ENCODE results near the gene STBD1. TPM values are rescaled to one million over a fixed set of nuclear protein-coding genes. Genes with fewer than 3 reads are reported as not detected.
"Not testable (repeated sequence)": the region's sequence is repeated elsewhere in the genome, so short reads cannot be mapped to it uniquely, and the experiment has no call there.

STBD1 gene
- total RNA-seq, 2 donors from 2014 or later = 0.30 TPM; not detected in 1

DNA sequence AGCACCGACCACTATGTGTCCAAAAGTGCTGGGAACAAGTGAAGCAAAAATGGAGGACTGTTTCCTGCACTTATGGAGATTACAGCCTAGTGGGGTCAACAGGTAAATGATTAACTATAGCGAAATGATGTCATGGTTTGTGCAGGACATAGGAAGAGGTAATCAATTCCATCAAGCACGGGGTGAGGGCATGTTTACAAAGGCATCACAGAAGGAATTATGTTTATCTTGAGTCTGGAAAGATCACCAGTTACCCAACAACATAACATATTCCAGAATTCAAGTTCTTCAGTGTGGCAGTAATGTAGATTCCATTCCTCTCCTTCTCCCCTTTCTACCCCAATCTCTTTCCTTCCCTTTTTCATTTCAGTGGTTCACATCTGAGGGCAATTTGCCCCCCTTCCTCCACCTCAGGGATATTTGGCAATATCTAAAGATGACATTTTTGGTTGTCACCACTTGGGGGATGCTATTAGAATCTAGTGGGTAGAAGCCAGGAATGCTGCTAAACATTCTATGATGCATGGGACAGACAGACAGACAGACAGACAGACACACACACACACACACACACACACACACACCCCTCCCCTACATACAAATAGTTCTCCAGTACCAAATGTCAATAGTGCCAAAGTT, 30.9 kb upstream of the STBD1 start:
- Mint-ChIP-seq H3K9me3 (no peaks in the 10 kb centered on the region), H3K36me3 (ENCODE audit: insufficient read depth in 2 of 2) (no peaks in the 10 kb centered on the region)

GRCh38 chr4:76276813-76277212, 29.7 kb upstream of the STBD1 start:
- Mint-ChIP-seq H3K4me3 (no peak overlapping the region), H3K27me3 (ENCODE audit: low read depth) (peaks cover 27% of the 10 kb centered on the region), H3K9me3 (no peaks in the 10 kb centered on the region), H3K27ac (no peak overlapping the region), H3K4me1 (ENCODE audit: low read depth) (no peaks in the 10 kb centered on the region), H3K36me3 (ENCODE audit: insufficient read depth in 2 of 2) (no peaks in the 10 kb centered on the region)
- DNase-seq (no peak), ATAC-seq (replicated peaks in 1 of 2) (no peak)

More for the DNA sequence above, 30.9 kb upstream of the STBD1 start:
- no peaks in the 10 kb centered on the region for H3K4me1 Mint-ChIP-seq (ENCODE audit: low read depth)
- DNase-seq = no peak
- no peak overlapping the region for H3K27ac Mint-ChIP-seq
- H3K4me3 Mint-ChIP-seq = no peak overlapping the region
- peaks cover 31% of the 10 kb centered on the region for H3K27me3 Mint-ChIP-seq (ENCODE audit: low read depth)
- no peak for ATAC-seq (replicated peaks in 1 of 2)

DNA sequence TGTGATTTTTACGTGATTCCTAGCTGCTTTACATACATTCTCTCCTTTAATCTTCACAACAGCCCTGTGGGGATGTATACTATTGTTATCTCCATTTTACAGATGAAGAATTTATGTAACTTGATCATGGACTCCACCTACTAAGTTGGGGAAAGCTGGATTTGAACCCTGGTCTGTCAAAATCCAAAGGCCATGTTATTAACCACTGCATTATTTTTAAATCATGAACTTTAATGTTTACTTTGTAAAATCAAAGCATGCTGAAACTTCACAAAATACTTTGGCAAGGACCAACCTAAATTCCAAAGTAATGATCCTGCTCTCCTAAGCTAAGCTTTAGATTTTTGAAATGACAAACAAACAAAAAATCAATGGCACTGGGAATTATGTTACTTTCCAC, 28.9 kb upstream of the STBD1 start:
- Mint-ChIP-seq H3K36me3 (ENCODE audit: insufficient read depth in 2 of 2) (no peaks in the 10 kb centered on the region), H3K27me3 (ENCODE audit: low read depth) (peaks cover 27% of the 10 kb centered on the region), H3K9me3 (no peaks in the 10 kb centered on the region), H3K4me3 (no peak overlapping the region), H3K4me1 (ENCODE audit: low read depth) (no peaks in the 10 kb centered on the region), H3K27ac (no peak overlapping the region)
- ATAC-seq (replicated peaks in 1 of 2) (no peak), DNase-seq (no peak)

DNA sequence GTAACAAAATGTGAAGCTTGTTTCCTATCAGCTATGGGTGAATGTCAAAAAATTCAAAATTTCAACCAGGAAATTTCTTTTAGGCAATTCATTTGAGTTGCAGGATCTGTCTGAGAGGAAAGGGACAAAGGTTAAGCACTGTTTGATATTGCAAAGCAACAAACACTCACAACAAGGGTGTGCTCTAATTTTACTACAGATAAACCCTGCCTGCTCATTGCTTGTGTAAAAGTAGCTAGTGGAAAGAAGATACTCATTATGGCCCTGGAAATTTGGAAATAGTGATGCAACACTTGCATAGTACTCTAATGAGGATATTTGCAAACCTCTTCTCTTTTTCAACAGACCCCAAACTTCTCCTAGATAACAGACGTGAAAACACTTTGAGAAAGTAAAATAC, 27.9 kb upstream of the STBD1 start:
- Mint-ChIP-seq H3K4me1 (ENCODE audit: low read depth) (no peaks in the 10 kb centered on the region), H3K9me3 (no peaks in the 10 kb centered on the region), H3K4me3 (no peak overlapping the region), H3K27me3 (ENCODE audit: low read depth) (peaks cover 19% of the 10 kb centered on the region), H3K36me3 (ENCODE audit: insufficient read depth in 2 of 2) (no peaks in the 10 kb centered on the region), H3K27ac (no peak overlapping the region)
- DNase-seq = no peak
- no peak for ATAC-seq (replicated peaks in 1 of 2)

DNA sequence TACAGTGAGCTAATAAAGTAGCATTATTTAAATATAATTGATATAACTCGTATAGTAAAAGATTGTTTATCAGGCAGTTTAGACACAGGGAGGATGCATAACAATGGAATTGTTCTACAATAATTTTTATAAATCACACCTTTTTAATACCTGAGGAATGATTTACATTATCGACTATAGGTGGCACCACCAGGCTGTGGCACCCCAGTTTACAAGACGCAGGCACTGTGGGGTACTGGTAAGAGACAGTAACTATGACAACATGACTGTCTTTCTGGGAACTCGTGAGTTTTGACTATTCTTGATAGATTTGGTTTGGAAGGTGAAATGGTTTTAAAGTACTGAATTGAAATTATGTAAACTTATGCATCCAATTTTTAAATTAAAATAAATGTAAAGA, 27.1 kb upstream of the STBD1 start:
- peak in 1 of 2 donors; percentile 39 for ATAC-seq (replicated peaks in 1 of 2)
- H3K4me3 Mint-ChIP-seq = no peak overlapping the region
- H3K36me3 Mint-ChIP-seq (ENCODE audit: insufficient read depth in 2 of 2) = no peaks in the 10 kb centered on the region
- H3K27ac Mint-ChIP-seq = no peak overlapping the region
- H3K27me3 Mint-ChIP-seq (ENCODE audit: low read depth) = peaks cover 18% of the 10 kb centered on the region
- no peak for DNase-seq
- H3K4me1 Mint-ChIP-seq (ENCODE audit: low read depth) = peaks cover 4% of the 10 kb centered on the region
- no peaks in the 10 kb centered on the region for H3K9me3 Mint-ChIP-seq

DNA sequence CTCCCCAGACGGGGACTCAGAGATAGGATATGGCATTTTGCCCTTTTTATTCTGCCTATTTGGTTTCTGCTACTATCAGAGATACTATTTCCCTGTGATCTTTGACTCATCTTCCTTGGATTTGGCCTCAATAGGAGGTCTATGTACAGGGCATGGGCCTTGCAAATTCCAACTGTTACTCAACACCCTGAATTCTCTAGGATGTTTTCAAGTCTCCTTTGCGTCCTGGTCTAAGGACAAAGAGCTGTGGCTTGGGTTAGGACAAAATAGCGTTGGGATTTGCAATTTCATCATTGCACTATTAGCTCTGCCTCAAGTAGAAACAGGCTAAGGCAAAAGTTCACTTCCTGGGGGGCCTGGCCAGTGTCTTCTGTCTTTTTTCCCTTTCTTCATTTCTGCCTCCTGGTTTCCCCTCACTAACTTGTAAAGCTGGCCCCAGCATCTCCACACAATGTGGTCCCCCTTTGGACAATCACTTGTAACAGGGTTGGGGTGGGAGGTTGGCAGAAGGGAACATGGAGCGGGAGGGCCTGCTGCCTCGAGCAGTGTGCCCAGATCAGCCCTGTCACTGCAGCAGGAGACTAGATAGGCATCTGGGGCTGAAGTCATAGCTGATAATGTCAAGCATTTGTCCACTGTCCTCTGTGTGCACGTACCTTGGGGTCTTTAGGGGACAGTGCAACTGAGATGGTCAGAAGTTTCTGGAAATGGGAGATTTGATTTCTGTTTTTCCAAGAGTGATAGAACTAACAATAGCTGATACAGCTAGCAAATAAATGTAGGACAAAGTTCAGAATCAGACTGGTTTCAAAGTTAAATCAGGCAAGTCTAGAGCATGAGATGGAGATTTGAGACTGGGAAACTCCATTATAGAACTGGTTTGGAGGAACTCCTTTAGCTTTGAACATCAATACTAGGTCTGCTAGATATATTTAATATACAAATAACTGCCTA, 25.8 kb upstream of the STBD1 start:
- DNase-seq (no peak), ATAC-seq (replicated peaks in 1 of 2) (no peak)
- Mint-ChIP-seq H3K9me3 (no peaks in the 10 kb centered on the region), H3K4me3 (no peak overlapping the region), H3K27me3 (ENCODE audit: low read depth) (peaks cover 7% of the 10 kb centered on the region), H3K27ac (no peak overlapping the region), H3K4me1 (ENCODE audit: low read depth) (peaks cover 4% of the 10 kb centered on the region), H3K36me3 (ENCODE audit: insufficient read depth in 2 of 2) (no peaks in the 10 kb centered on the region)

DNA sequence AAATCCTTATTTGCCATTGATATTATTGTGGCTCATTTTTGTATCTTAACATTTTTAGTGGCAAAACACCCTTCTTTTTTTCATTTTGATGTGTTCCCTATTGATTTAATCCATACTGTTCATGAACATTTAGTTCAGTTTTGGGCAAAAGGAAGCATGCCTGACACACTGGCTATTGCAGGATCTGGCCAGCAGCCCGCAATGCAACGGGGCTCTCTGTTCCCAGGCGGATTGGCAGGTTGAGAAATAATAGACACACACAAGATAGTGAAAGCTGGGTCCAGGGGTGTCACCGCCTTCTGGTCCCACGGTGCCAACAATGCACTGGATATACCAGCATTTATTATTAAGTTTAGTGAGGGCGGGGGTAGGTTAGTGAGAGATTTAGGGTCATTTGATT, 24.9 kb upstream of the STBD1 start:
- H3K9me3 Mint-ChIP-seq; H3K4me3 Mint-ChIP-seq; H3K36me3 Mint-ChIP-seq (ENCODE audit: insufficient read depth in 2 of 2); H3K4me1 Mint-ChIP-seq (ENCODE audit: low read depth); H3K27ac Mint-ChIP-seq; ATAC-seq (replicated peaks in 1 of 2); H3K27me3 Mint-ChIP-seq (ENCODE audit: low read depth); DNase-seq: not testable (repeated sequence)

DNA sequence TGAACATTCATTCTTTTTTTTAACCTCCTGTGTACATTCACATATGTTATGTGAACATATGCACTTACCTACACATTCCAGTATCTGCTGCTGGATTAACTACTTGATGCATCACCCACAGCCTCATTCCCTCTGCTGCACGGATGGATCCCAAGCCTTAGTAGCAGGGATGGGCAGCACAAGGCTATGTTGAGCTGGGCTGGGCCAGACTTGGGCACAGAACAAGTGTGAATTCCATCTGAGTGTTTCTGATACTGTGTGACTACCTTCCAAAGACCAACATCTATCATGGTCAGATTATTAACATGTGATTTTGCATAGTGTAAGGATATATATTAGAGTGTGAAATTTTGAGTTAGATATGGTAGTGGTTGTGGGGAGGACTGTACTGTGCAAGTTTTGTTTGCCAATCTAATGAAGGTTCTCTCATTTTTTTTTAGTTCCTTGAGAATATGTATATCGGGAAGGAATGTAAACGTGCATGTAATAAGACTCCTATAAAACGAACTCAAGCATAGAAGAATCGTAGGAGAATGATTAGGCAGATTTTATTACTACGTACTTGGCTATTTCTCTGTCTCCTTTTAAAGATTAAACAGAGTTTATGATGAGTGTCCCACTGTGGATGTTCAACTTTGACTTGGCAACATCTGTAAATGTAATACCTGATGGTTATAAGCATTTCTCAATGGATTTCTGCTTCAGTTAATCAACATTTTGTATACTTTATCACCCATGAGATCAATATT, 23.4 kb upstream of the STBD1 start:
- Mint-ChIP-seq H3K36me3 (ENCODE audit: insufficient read depth in 2 of 2) (peaks cover 0 to 5% of the 10 kb centered on the region in 2 donors), H3K9me3 (no peaks in the 10 kb centered on the region), H3K27me3 (ENCODE audit: low read depth) (peaks cover 21% of the 10 kb centered on the region), H3K4me1 (ENCODE audit: low read depth) (peaks cover 4% of the 10 kb centered on the region), H3K27ac (no peak overlapping the region), H3K4me3 (no peak overlapping the region)
- DNase-seq = no peak
- no peak for ATAC-seq (replicated peaks in 1 of 2)

GRCh38 chr4:76283900-76284299, 22.6 kb upstream of the STBD1 start:
- H3K27me3 Mint-ChIP-seq (ENCODE audit: low read depth) = peaks cover 22% of the 10 kb centered on the region
- H3K4me1 Mint-ChIP-seq (ENCODE audit: low read depth) = peaks cover 4% of the 10 kb centered on the region
- H3K4me3 Mint-ChIP-seq = no peak overlapping the region
- peaks cover 0 to 5% of the 10 kb centered on the region in 2 donors for H3K36me3 Mint-ChIP-seq (ENCODE audit: insufficient read depth in 2 of 2)
- no peak for ATAC-seq (replicated peaks in 1 of 2)
- H3K27ac Mint-ChIP-seq = no peak overlapping the region
- DNase-seq = no peak
- no peaks in the 10 kb centered on the region for H3K9me3 Mint-ChIP-seq

- H3K4me3 Mint-ChIP-seq; H3K9me3 Mint-ChIP-seq; H3K27ac Mint-ChIP-seq; DNase-seq; H3K4me1 Mint-ChIP-seq (ENCODE audit: low read depth); H3K36me3 Mint-ChIP-seq (ENCODE audit: insufficient read depth in 2 of 2): not testable (repeated sequence)
- ATAC-seq (replicated peaks in 1 of 2) = peak in 1 of 2 donors; percentile 36
- H3K27me3 Mint-ChIP-seq (ENCODE audit: low read depth) = peaks cover 34% of the 10 kb centered on the region
Observed at GRCh38 chr4:76287811-76288210, 18.7 kb upstream of the STBD1 start.

- DNase-seq = no peak
- Mint-ChIP-seq H3K36me3 (ENCODE audit: insufficient read depth in 2 of 2) (peaks cover 5 to 6% of the 10 kb centered on the region in 2 donors), H3K4me1 (ENCODE audit: low read depth) (no peaks in the 10 kb centered on the region), H3K27ac (no peak overlapping the region), H3K9me3 (peaks cover 2 to 8% of the 10 kb centered on the region in 2 donors), H3K4me3 (no peak overlapping the region), H3K27me3 (ENCODE audit: low read depth) (peaks cover 35% of the 10 kb centered on the region)
- ATAC-seq (replicated peaks in 1 of 2) = no peak
Observed at GRCh38 chr4:76292730-76293129, 13.8 kb upstream of the STBD1 start.

DNA sequence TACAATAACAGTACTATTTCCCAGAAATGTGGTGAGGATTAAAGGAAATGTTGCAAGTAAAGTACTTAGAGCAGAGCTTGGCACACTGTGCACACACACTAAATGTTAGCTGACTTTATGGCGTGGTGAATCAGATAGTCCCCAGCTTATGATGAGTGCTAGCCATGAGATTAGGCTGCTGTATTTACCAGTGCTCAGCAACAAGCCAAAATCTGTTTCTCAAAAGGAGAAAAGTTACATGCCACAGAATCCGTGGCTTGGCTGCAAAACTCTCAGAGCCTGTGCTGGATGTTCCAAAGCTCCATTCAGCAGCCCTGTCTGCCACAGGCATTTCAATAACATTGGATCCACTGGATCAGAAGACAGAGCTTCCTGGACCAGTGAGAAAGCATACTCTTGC, 12.8 kb upstream of the STBD1 start:
- no peak for DNase-seq
- no peaks in the 10 kb centered on the region for H3K4me1 Mint-ChIP-seq (ENCODE audit: low read depth)

GRCh38 chr4:76296286-76296820, 10.2 kb upstream of the STBD1 start:
- H3K4me3 Mint-ChIP-seq = no peak overlapping the region
- no peak for ATAC-seq (replicated peaks in 1 of 2)
- H3K4me1 Mint-ChIP-seq (ENCODE audit: low read depth) = peaks cover 9% of the 10 kb centered on the region
- peaks cover 4 to 12% of the 10 kb centered on the region in 2 donors for H3K9me3 Mint-ChIP-seq
- H3K27me3 Mint-ChIP-seq (ENCODE audit: low read depth) = peaks cover 52% of the 10 kb centered on the region
- peaks cover 10 to 19% of the 10 kb centered on the region in 2 donors for H3K36me3 Mint-ChIP-seq (ENCODE audit: insufficient read depth in 2 of 2)
- no peak for DNase-seq
- H3K27ac Mint-ChIP-seq = no peak overlapping the region

More for the DNA sequence above, 12.8 kb upstream of the STBD1 start:
- Mint-ChIP-seq H3K27ac (no peak overlapping the region), H3K9me3 (peaks cover 4 to 12% of the 10 kb centered on the region in 2 donors), H3K4me3 (no peak overlapping the region), H3K27me3 (ENCODE audit: low read depth) (peaks cover 36% of the 10 kb centered on the region), H3K36me3 (ENCODE audit: insufficient read depth in 2 of 2) (peaks cover 6 to 14% of the 10 kb centered on the region in 2 donors)
- no peak for ATAC-seq (replicated peaks in 1 of 2)
